ENCODE data around the gene PNLIPRP2.

The PNLIPRP2 gene

DNA sequence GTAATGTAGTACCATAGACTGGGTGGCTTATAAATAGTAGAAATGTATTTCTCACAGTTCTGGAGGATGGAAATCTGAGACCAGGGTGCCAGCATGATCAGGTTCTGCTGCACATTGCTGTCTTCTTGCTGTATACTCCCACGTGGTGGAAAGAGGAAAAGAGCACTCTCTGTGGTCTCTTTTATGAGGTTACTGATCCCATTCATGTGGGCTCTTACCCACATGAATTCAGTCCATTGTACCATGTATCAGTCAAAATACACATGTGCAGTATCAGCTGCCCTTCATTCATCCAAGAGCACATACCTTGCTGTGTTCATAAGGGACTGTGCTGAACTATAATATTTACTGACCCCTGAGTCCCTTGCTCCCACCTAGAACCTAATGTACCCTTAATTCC, 17.1 kb downstream of the PNLIPRP2 start:
- Histone ChIP-seq H3K4me1 (ENCODE audit: insufficient read depth, low read length) (no peaks in the 10 kb centered on the region), H4K20me1 (ENCODE audit: insufficient read depth, low read length) (no peaks in the 10 kb centered on the region), H3K4me3 (ENCODE audit: low read depth in 1 of 2, low read length in 2 of 2) (no peak overlapping the region), H3K79me2 (ENCODE audit: insufficient read depth, low read length) (no peaks in the 10 kb centered on the region), H3K4me2 (ENCODE audit: insufficient read depth, low read length) (no peak overlapping the region), H2AFZ (ENCODE audit: low read depth, low read length) (no peak overlapping the region), H3K9me3 (ENCODE audit: insufficient read depth, low read length, severe bottlenecking) (no peaks in the 10 kb centered on the region), H3K9ac (ENCODE audit: low read depth, low read length) (no peak overlapping the region), H3K27ac (ENCODE audit: low read length) (no peak overlapping the region), H3K36me3 (ENCODE audit: insufficient read depth, low read length) (no peaks in the 10 kb centered on the region), H3K27me3 (ENCODE audit: insufficient read depth, low read length, poor library complexity) (no peaks in the 10 kb centered on the region)
- ATAC-seq (ENCODE audit: insufficient read depth, low read depth) (peak; percentile 99), DNase-seq (peak; percentile 37)
- TF ChIP-seq EZH2 (IDR thresholded peaks at IDR 0.05; ENCODE audit: borderline replicate concordance, low read depth, low read length, severe bottlenecking) = no peak
- no peak for TF ChIP-seq CTCF (IDR thresholded peaks at IDR 0.05; ENCODE audit: borderline replicate concordance, extremely low read depth, low read length, poor library complexity, severe bottlenecking)

GRCh38 chr10:116646502-116646901, 25.7 kb downstream of the PNLIPRP2 start:
- no peaks in the 10 kb centered on the region for H3K79me2 ChIP-seq (ENCODE audit: insufficient read depth, low read length)
- DNase-seq (no peak), ATAC-seq (ENCODE audit: insufficient read depth, low read depth) (no peak)
- H2AFZ ChIP-seq (ENCODE audit: low read depth, low read length) = no peak overlapping the region
- no peak overlapping the region for H3K9ac ChIP-seq (ENCODE audit: low read depth, low read length)
- no peak overlapping the region for H3K4me2 ChIP-seq (ENCODE audit: insufficient read depth, low read length)
- H3K27ac ChIP-seq (ENCODE audit: low read length) = no peak overlapping the region
- H3K4me3 ChIP-seq (ENCODE audit: low read depth in 1 of 2, low read length in 2 of 2) = no peak overlapping the region
- H3K36me3 ChIP-seq (ENCODE audit: insufficient read depth, low read length) = no peaks in the 10 kb centered on the region
- H3K4me1 ChIP-seq (ENCODE audit: insufficient read depth, low read length) = no peaks in the 10 kb centered on the region
- no peaks in the 10 kb centered on the region for H3K27me3 ChIP-seq (ENCODE audit: insufficient read depth, low read length, poor library complexity)
- no peaks in the 10 kb centered on the region for H3K9me3 ChIP-seq (ENCODE audit: insufficient read depth, low read length, severe bottlenecking)
- H4K20me1 ChIP-seq (ENCODE audit: insufficient read depth, low read length) = no peaks in the 10 kb centered on the region
- no peak for TF ChIP-seq EZH2 (IDR thresholded peaks at IDR 0.05; ENCODE audit: borderline replicate concordance, low read depth, low read length, severe bottlenecking)
- no peak for TF ChIP-seq CTCF (IDR thresholded peaks at IDR 0.05; ENCODE audit: borderline replicate concordance, extremely low read depth, low read length, poor library complexity, severe bottlenecking)

DNA sequence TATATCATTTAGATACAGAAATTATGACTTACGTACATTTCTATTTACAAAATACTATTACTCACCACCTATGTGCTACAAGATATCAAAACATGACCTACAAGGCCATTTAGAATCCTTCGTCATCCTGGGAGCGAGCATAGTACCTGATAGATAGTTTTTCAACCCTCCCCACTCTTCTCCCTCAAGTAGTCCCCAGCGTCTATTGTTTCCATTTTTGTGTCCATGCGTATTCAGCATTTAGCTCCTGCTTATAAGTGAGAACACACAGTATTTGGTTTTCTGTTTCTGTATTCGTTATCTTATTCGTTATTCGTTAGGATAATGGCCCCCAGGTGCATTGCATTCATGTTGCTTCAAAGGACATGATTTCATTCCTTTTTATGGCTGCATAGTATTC, 28.1 kb downstream of the PNLIPRP2 start:
- Histone ChIP-seq H3K27ac (ENCODE audit: low read length) (no peak overlapping the region), H2AFZ (ENCODE audit: low read depth, low read length) (no peak overlapping the region), H3K36me3 (ENCODE audit: insufficient read depth, low read length) (no peaks in the 10 kb centered on the region), H3K4me1 (ENCODE audit: insufficient read depth, low read length) (no peaks in the 10 kb centered on the region), H3K9ac (ENCODE audit: low read depth, low read length) (no peak overlapping the region), H4K20me1 (ENCODE audit: insufficient read depth, low read length) (no peaks in the 10 kb centered on the region), H3K79me2 (ENCODE audit: insufficient read depth, low read length) (no peaks in the 10 kb centered on the region), H3K27me3 (ENCODE audit: insufficient read depth, low read length, poor library complexity) (no peaks in the 10 kb centered on the region), H3K9me3 (ENCODE audit: insufficient read depth, low read length, severe bottlenecking) (no peaks in the 10 kb centered on the region), H3K4me3 (ENCODE audit: low read depth in 1 of 2, low read length in 2 of 2) (no peak overlapping the region), H3K4me2 (ENCODE audit: insufficient read depth, low read length) (no peak overlapping the region)
- ATAC-seq (ENCODE audit: insufficient read depth, low read depth) (no peak), DNase-seq (no peak)
- TF ChIP-seq CTCF (IDR thresholded peaks at IDR 0.05; ENCODE audit: borderline replicate concordance, extremely low read depth, low read length, poor library complexity, severe bottlenecking) (no peak), EZH2 (IDR thresholded peaks at IDR 0.05; ENCODE audit: borderline replicate concordance, low read depth, low read length, severe bottlenecking) (no peak)

DNA sequence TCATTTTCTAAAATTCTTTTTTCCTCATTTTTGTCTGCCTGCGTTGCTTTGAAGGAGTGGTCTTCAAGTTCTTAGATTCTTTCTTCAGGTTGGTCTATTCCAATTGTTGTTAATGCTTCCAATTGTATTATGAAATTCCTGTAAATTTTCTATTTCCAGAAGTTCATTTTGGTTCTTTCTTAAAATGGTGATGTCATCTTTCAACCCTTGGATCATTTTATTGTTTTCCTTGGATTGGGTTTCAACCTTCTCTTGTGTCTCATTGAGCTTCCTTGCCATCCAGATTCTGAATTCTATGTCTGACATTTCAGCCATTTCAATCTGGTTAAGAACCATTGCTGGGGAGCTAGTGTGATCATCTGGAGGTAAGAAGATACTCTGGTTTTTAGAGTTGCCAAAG, 33.1 kb downstream of the PNLIPRP2 start:
- DNase-seq = no peak
- Histone ChIP-seq H3K79me2 (ENCODE audit: insufficient read depth, low read length) (no peaks in the 10 kb centered on the region), H3K4me3 (ENCODE audit: low read depth in 1 of 2, low read length in 2 of 2) (no peak overlapping the region), H2AFZ (ENCODE audit: low read depth, low read length) (no peak overlapping the region), H3K27me3 (ENCODE audit: insufficient read depth, low read length, poor library complexity) (no peaks in the 10 kb centered on the region), H3K9me3 (ENCODE audit: insufficient read depth, low read length, severe bottlenecking) (no peaks in the 10 kb centered on the region), H3K9ac (ENCODE audit: low read depth, low read length) (no peak overlapping the region), H3K4me2 (ENCODE audit: insufficient read depth, low read length) (no peak overlapping the region), H3K4me1 (ENCODE audit: insufficient read depth, low read length) (no peaks in the 10 kb centered on the region), H3K27ac (ENCODE audit: low read length) (no peak overlapping the region), H4K20me1 (ENCODE audit: insufficient read depth, low read length) (no peaks in the 10 kb centered on the region), H3K36me3 (ENCODE audit: insufficient read depth, low read length) (no peaks in the 10 kb centered on the region)
- no peak for TF ChIP-seq CTCF (IDR thresholded peaks at IDR 0.05; ENCODE audit: borderline replicate concordance, extremely low read depth, low read length, poor library complexity, severe bottlenecking)
- TF ChIP-seq EZH2 (IDR thresholded peaks at IDR 0.05; ENCODE audit: borderline replicate concordance, low read depth, low read length, severe bottlenecking) = no peak
- no peak for ATAC-seq (ENCODE audit: insufficient read depth, low read depth)
